ENCODE measurements around the gene PAPPA2.

Gene PAPPA2

GRCh38 chr1:176854758-176855745 lies 392.1 kb downstream of the PAPPA2 start:
- DNase-seq (ENCODE audit: low spot score) = no peak

- DNase-seq (ENCODE audit: low spot score) = peak; percentile 51
These were observed 394.7 kb downstream of the PAPPA2 start for GRCh38 chr1:176857632-176858031.

GRCh38 chr1:176858433-176858916 lies 395.5 kb downstream of the PAPPA2 start:
- no peak for DNase-seq (ENCODE audit: low spot score)

- no peak for DNase-seq (ENCODE audit: low spot score)
These were observed 400.6 kb downstream of the PAPPA2 start for GRCh38 chr1:176863613-176864012.

GRCh38 chr1:176864211-176864610 lies 401.2 kb downstream of the PAPPA2 start:
- DNase-seq (ENCODE audit: low spot score) = no peak

GRCh38 chr1:176866011-176866714 lies 403.2 kb downstream of the PAPPA2 start:
- peak; percentile 77 for DNase-seq (ENCODE audit: low spot score)

- no peak for DNase-seq (ENCODE audit: low spot score)
These were observed 406.6 kb downstream of the PAPPA2 start for GRCh38 chr1:176869577-176869976.

- DNase-seq (ENCODE audit: low spot score) = no peak
These were observed 414.1 kb downstream of the PAPPA2 start for GRCh38 chr1:176876966-176877515.

GRCh38 chr1:176877557-176877956 lies 414.6 kb downstream of the PAPPA2 start:
- DNase-seq (ENCODE audit: low spot score) = no peak

- no peak for DNase-seq (ENCODE audit: low spot score)
These were observed 416.0 kb downstream of the PAPPA2 start for GRCh38 chr1:176878750-176879536.

GRCh38 chr1:176879784-176880620 lies 417.0 kb downstream of the PAPPA2 start:
- no peak for DNase-seq (ENCODE audit: low spot score)

- peak; percentile 85 for DNase-seq (ENCODE audit: low spot score)
These were observed 418.1 kb downstream of the PAPPA2 start for GRCh38 chr1:176880955-176881595.

- no peak for DNase-seq (ENCODE audit: low spot score)
These were observed 421.3 kb downstream of the PAPPA2 start for GRCh38 chr1:176884286-176884685.

- no peak for DNase-seq (ENCODE audit: low spot score)
These were observed 421.9 kb downstream of the PAPPA2 start for GRCh38 chr1:176884911-176885310.

GRCh38 chr1:176885341-176885740 lies 422.4 kb downstream of the PAPPA2 start:
- DNase-seq (ENCODE audit: low spot score) = no peak

- peak; percentile 43 for DNase-seq (ENCODE audit: low spot score)
These were observed 422.8 kb downstream of the PAPPA2 start for GRCh38 chr1:176885751-176886150.

GRCh38 chr1:176888471-176889032 lies 425.6 kb downstream of the PAPPA2 start:
- no peak for DNase-seq (ENCODE audit: low spot score)

- DNase-seq (ENCODE audit: low spot score) = no peak
These were observed 430.8 kb downstream of the PAPPA2 start for GRCh38 chr1:176893625-176894352.

GRCh38 chr1:176894450-176894849 lies 431.5 kb downstream of the PAPPA2 start:
- no peak for DNase-seq (ENCODE audit: low spot score)

All from AG08395 (cell line).